AG20443 (cell line): ENCODE results near the gene CCDC91.
A peak's percentile ranks its signal among the peaks of the same experiment; 100 is the strongest.

Experiments
- DNase-seq: peaks from one replicate; pipeline ENCODE4 v3.0.0; 2012; ENCODE audit warnings: low spot score, mixed read lengths

Gene CCDC91

DNA sequence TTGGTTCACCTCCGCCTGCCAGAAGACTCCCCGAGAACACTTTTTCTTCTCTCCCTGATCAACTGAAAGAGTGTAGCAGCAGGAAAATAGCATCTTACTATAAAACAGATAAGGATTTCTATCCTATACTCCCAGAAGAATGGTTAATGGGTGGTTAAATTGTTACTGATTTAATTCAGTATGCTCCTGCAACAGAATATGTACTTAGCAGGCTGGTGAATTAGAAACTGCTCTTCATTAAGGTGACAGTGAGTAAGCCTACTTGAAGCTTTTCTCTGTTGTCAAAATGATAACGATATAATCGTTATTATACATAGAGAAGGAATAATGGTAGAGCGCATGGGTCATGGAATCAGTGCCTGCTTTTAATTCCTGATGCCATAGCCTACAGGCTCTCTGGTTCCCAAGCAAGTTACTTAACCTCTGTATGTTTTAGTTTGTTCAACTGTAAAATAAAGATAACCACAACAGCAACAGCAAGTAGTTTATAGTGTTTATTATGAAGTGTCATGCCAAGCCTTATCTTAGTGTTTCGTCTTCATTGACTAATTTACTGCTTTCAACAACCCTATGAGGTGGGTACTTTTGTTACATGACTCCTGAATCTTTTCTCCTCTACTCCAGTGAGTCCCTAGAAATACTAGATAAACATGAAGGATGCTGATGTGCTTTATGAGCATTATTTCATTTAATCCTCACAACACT is 392.6 kb downstream of the CCDC91 start:
- no peak for DNase-seq

DNA sequence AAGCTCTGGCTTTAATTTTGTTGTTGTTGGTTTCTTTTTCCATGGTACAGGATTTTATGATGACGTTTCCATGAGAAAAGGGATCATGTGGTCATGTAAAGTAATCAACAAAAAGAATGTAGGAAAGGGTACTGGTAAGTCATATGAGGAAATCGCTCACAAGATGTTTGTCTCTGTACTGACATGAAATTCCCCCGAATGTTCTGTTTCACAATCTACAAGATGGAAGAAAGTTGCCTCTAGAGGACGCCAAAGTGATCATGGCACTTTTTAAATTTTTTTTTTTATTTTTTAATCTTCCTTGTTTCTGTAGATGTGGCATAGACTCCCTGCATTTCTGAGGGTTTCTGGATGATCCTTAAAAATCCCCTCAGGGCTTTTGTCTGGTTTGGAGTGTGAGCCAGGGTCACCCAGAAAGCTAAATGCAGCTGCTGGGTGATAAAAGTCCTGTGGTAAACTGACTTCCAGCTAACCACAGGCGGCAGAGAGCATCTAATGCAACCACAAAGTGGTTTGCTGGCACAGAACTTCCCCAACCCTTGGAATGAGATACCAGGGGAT is 393.5 kb downstream of the CCDC91 start:
- peak; percentile 22 for DNase-seq

DNA sequence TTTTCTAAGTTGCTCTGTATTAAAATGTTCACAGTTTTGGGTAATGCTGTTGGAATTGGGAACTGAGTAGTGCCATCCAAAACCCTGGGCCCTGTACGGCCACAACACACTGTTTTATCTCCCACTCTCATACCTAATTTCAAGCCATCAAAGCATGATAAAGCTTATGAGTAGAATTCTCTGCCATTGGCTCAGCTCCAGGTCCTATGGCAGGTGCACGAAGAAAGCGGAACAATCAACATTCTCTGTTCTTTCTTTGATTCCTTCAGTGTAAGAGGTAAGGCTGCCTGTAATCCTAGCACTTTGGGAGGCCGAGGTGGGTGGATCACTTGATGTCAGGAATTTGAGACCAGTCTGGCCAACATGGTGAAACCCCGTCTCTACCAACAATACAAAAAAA is 394.9 kb downstream of the CCDC91 start:
- no peak for DNase-seq

DNA sequence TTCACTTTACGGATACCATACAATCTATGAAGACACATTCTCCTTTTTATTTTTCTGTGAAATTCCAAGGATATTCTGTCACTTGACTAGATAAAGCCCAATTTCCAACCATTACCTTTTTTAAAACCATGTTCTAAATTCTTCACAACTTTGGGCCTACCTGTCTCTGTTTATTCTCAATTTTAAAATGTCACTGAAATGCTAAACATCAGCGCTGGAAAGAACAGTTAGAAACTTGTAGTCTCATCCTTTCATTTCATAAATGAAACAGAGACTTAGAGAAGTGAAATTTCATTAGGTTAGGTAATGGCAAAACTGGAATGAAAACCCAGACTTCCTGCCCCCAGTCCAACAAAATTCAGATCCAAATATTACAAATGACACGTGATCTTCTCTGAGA is 396.2 kb downstream of the CCDC91 start:
- DNase-seq = no peak

DNA sequence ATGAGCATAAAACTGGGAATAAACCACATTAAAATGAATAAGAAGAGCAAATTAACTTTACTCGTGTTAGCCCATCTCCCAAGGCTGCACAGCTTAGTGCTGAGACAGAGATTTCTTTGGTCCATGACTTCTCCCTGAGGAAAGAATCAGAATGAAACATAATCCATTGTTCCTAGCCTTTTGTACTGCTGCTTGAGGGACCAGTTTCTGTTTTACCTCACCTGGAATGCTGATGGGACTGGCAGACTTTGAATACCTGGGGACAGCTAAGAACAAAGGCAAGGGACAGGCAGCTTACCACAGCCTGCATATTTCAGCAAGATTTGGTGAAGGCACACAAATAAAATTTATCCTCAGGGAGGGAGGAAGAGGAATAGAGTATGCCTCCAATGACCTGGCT is 401.6 kb downstream of the CCDC91 start:
- no peak for DNase-seq
